ENCODE data around the gene SPATA2. TPM values are rescaled to one million over a fixed set of nuclear protein-coding genes. Genes with fewer than 3 reads are reported as not detected.
A peak's percentile ranks its signal among the peaks of the same experiment; 100 is the strongest.

SPATA2 gene
- total and polyA plus RNA-seq, 2 of the 13 experiments (the other 11 are each of a cell fraction or from before 2014, with no cell fraction given) = 3.2 to 8.7 TPM

- TF ChIP-seq ZNF563 (CRISPR knock-in tag; IDR thresholded peaks at IDR 0.05) (no peak), RFXAP (CRISPR knock-in tag; IDR thresholded peaks at IDR 0.05; ENCODE audit: borderline replicate concordance) (peak; percentile 21; the same call in 1 of the 2 replicates), EHMT2 (IDR thresholded peaks at IDR 0.05; ENCODE audit: borderline replicate concordance, low read depth, low read length) (no peak), ZHX1 (CRISPR knock-in tag; IDR thresholded peaks at IDR 0.05; ENCODE audit: low read depth) (peak; percentile 43; the same call in 1 of the 2 replicates), ZSCAN31 (CRISPR knock-in tag; IDR thresholded peaks at IDR 0.05; ENCODE audit: low read depth) (no peak; the same call in 1 of the 2 replicates), BHLHE40 (IDR thresholded peaks at IDR 0.05; ENCODE audit: low read length) (peak; percentile 81; the same call in 1 of the 2 replicates), NFRKB (IDR thresholded peaks at IDR 0.05) (no peak), TFE3 (CRISPR knock-in tag; IDR thresholded peaks at IDR 0.05) (peak; percentile 60; the same call in 1 of the 2 replicates), GATAD2A (CRISPR knock-in tag; IDR thresholded peaks at IDR 0.05) (peak; percentile 97), KLF13 (CRISPR knock-in tag; IDR thresholded peaks at IDR 0.05) (no peak), MNT (IDR thresholded peaks at IDR 0.05) (peak; percentile 70), ZNF629 (CRISPR knock-in tag; conservative IDR thresholded peaks at IDR 0.05) (peak; percentile 56; the same call in 1 of the 2 replicates), DPF2 (CRISPR knock-in tag; IDR thresholded peaks at IDR 0.05; ENCODE audit: borderline replicate concordance, low read depth) (peak; percentile 99), HNF1A (IDR thresholded peaks at IDR 0.05; ENCODE audit: low read depth) (peak; percentile 73; the same call in 1 of the 2 replicates), HNF1A (CRISPR knock-in tag; IDR thresholded peaks at IDR 0.05; ENCODE audit: borderline replicate concordance) (peak; percentile 79), ZNF564 (CRISPR knock-in tag; IDR thresholded peaks at IDR 0.05) (peak; percentile 55), ZBTB44 (CRISPR knock-in tag; IDR thresholded peaks at IDR 0.05) (no peak)
Measured at GRCh38 chr20:49916146-49917002, 1.0 kb upstream of the SPATA2 start (continued).

Data from HepG2 (cell line).